Fibroblast of lung (primary cell): ENCODE results near the gene OOSP1. TPM values are rescaled to one million over a fixed set of nuclear protein-coding genes. Genes with fewer than 3 reads are reported as not detected.
A peak's percentile ranks its signal among the peaks of the same experiment; 100 is the strongest.

ENCODE experiments used
- DNase-seq, 2 donors: peaks; one replicate each; pipeline versions ENCODE4 v3.0.0 to v3.0.0-alpha.2; 2010; ENCODE audit warnings: low read depth in 2 of 2
- H2AFZ ChIP-seq: 2 replicates; pipeline ENCODE4 v1.5.1; 2012; ENCODE audit warnings: low read length, control low read depth, inconsistent platforms
- H3K27ac ChIP-seq: 2 replicates; pipeline ENCODE4 v1.5.1; 2011; ENCODE audit warnings: low read length, control low read depth; ENCODE audit not compliant: insufficient read depth
- H3K27me3 ChIP-seq: 2 replicates; pipeline ENCODE4 v1.5.1; 2011; ENCODE audit warnings: mild to moderate bottlenecking, low read length; ENCODE audit not compliant: control insufficient read depth, insufficient read depth
- H3K36me3 ChIP-seq: 2 replicates; pipeline ENCODE4 v1.5.1; 2011; ENCODE audit warnings: low read length; ENCODE audit not compliant: control insufficient read depth, insufficient read depth
- H3K4me1 ChIP-seq: 2 replicates; pipeline ENCODE4 v1.5.1; 2011; ENCODE audit warnings: low read length; ENCODE audit not compliant: control insufficient read depth, insufficient read depth; ENCODE audit errors: extremely low read depth
- H3K4me2 ChIP-seq: 2 replicates; pipeline ENCODE4 v1.5.1; 2011; ENCODE audit warnings: low read length, control low read depth; ENCODE audit not compliant: insufficient read depth; ENCODE audit errors: extremely low read depth
- H3K4me3 ChIP-seq, 4 experiments: fragments of 200-600 bp in 1 of 4; sonication (generic) in 1 of 4; replicated peaks in 1 of 4; 2 replicates each; pipeline ENCODE4 v1.5.1; 2011 to 2016; ENCODE audit warnings: low read length in 4 of 4, low read depth in 3 of 4, mild to moderate bottlenecking in 3 of 4, control low read depth in 2 of 4, inconsistent platforms in 1 of 4, mixed read lengths in 1 of 4; ENCODE audit not compliant: insufficient read depth in 1 of 4; ENCODE audit errors: control extremely low read depth in 1 of 4
- H3K79me2 ChIP-seq: 2 replicates; pipeline ENCODE4 v1.5.1; 2012; ENCODE audit warnings: mild to moderate bottlenecking, low read length, inconsistent platforms; ENCODE audit not compliant: control insufficient read depth, insufficient read depth
- H3K9ac ChIP-seq: 2 replicates; pipeline ENCODE4 v1.5.1; 2011; ENCODE audit warnings: mild to moderate bottlenecking, low read length, control low read depth; ENCODE audit not compliant: insufficient read depth
- H3K9me3 ChIP-seq: 2 replicates; pipeline ENCODE4 v1.5.1; 2012; ENCODE audit warnings: low read depth, low read length; ENCODE audit not compliant: control insufficient read depth, insufficient read depth
- H4K20me1 ChIP-seq: 2 replicates; pipeline ENCODE4 v1.5.1; 2011; ENCODE audit warnings: low read length; ENCODE audit not compliant: control insufficient read depth, insufficient read depth; ENCODE audit errors: extremely low read depth
- CTCF ChIP-seq, 2 donors: IDR thresholded peaks in 1 of 2; conservative IDR thresholded peaks in 1 of 2; 1 replicate in 1 of 2; 2 replicates in 1 of 2; pipeline ENCODE4 v1.5.1; 2011 to 2012; ENCODE audit warnings: low read length in 2 of 2, control low read depth in 1 of 2, inconsistent platforms in 1 of 2, low read depth in 1 of 2, mild to moderate bottlenecking in 1 of 2
- EZH2 ChIP-seq: IDR thresholded peaks from 2 replicates; pipeline ENCODE4 v1.5.1; 2012; ENCODE audit warnings: low read length, control low read depth, mild to moderate bottlenecking; ENCODE audit errors: missing control alignments
- polyA plus RNA-seq, 2 donors: library from polyadenylated mRNA; depleted of rRNA in 1 of 2; stranded (reverse) in 1 of 2; unstranded in 1 of 2; fragments of >200 nt; gene quantifications; 2 replicates each; pipeline ENCODE4 v1.2.1, GENCODE V29; 2011 to 2012; ENCODE audit warnings: missing spikeins in 1 of 2
- total RNA-seq: library from RNA; depleted of rRNA; stranded (reverse); fragments of >200 nt; gene quantifications from 2 replicates; pipeline ENCODE4 v1.2.1, GENCODE V29; 2014

The OOSP1 gene
- total and polyA plus RNA-seq, 2 donors (not counting 1 experiment from before 2014, with no cell fraction given) = not detected

- H3K4me3 ChIP-seq = no peak overlapping the region
- no peak overlapping the region for H3K4me2 ChIP-seq
- no peaks in the 10 kb centered on the region for H3K27me3 ChIP-seq
- H3K9ac ChIP-seq = no peak overlapping the region
- no peaks in the 10 kb centered on the region for H3K4me1 ChIP-seq
- no peak for DNase-seq
- no peak overlapping the region for H3K27ac ChIP-seq
- no peaks in the 10 kb centered on the region for H3K79me2 ChIP-seq
- no peaks in the 10 kb centered on the region for H3K9me3 ChIP-seq
- no peak for TF ChIP-seq EZH2
- no peak overlapping the region for H2AFZ ChIP-seq
- no peaks in the 10 kb centered on the region for H4K20me1 ChIP-seq
- H3K36me3 ChIP-seq = no peaks in the 10 kb centered on the region
Observed at GRCh38 chr11:59953463-59954218, 15.4 kb downstream of the OOSP1 start.

GRCh38 chr11:59954219-59954847, 16.1 kb downstream of the OOSP1 start:
- H3K4me1 ChIP-seq = no peaks in the 10 kb centered on the region
- H3K4me2 ChIP-seq = no peak overlapping the region
- no peaks in the 10 kb centered on the region for H3K27me3 ChIP-seq
- TF ChIP-seq CTCF (conservative IDR thresholded peaks at IDR 0.05 in 1 of 2, IDR thresholded peaks at IDR 0.05 in 1 of 2; ENCODE audit: low read depth in 1 of 2, low read length in 2 of 2) = no peak
- no peak for TF ChIP-seq EZH2
- H3K9ac ChIP-seq = no peak overlapping the region
- H3K4me3 ChIP-seq = no peak overlapping the region
- DNase-seq = no peak
- H3K9me3 ChIP-seq = no peaks in the 10 kb centered on the region
- no peaks in the 10 kb centered on the region for H4K20me1 ChIP-seq
- no peak overlapping the region for H3K27ac ChIP-seq
- H3K36me3 ChIP-seq = no peaks in the 10 kb centered on the region
- no peak overlapping the region for H2AFZ ChIP-seq
- no peaks in the 10 kb centered on the region for H3K79me2 ChIP-seq

GRCh38 chr11:59957094-59957493, 18.9 kb downstream of the OOSP1 start:
- no peak for TF ChIP-seq EZH2
- TF ChIP-seq CTCF (conservative IDR thresholded peaks at IDR 0.05 in 1 of 2, IDR thresholded peaks at IDR 0.05 in 1 of 2; ENCODE audit: low read depth in 1 of 2, low read length in 2 of 2) = no peak
- Histone ChIP-seq H3K27me3 (no peaks in the 10 kb centered on the region), H3K4me2 (no peak overlapping the region), H3K9me3 (no peaks in the 10 kb centered on the region), H3K9ac (no peak overlapping the region), H3K4me3 (no peak overlapping the region), H3K27ac (no peak overlapping the region), H3K36me3 (no peaks in the 10 kb centered on the region), H2AFZ (no peak overlapping the region), H3K79me2 (no peaks in the 10 kb centered on the region), H4K20me1 (no peaks in the 10 kb centered on the region), H3K4me1 (no peaks in the 10 kb centered on the region)
- peak in 1 of 2 donors; percentile 1 for DNase-seq
